Lower lobe of right lung (tissue), 2 donors: Measurements from ENCODE around the gene EMC10. TPM values are rescaled to one million over a fixed set of nuclear protein-coding genes. Genes with fewer than 3 reads are reported as not detected.

ENCODE experiments used
- ATAC-seq, 2 donors: fragments of 200-7000 bp; cut with Tn5 transposase; one replicate each; pipeline ENCODE4 v1.9.1; 2020 to 2022; ENCODE audit warnings: mild to moderate bottlenecking in 2 of 2, moderate library complexity in 2 of 2
- DNase-seq: peaks from one replicate; pipeline ENCODE4 v3.0.0-alpha.2; 2020
- H3K27ac ChIP-seq: fragments of 200-600 bp; one replicate; pipeline ENCODE4 v1.8.0; 2022
- H3K27me3 ChIP-seq: fragments of 200-600 bp; one replicate; pipeline ENCODE4 v1.8.0; 2022; ENCODE audit warnings: low read depth
- H3K36me3 ChIP-seq: fragments of 200-600 bp; one replicate; pipeline ENCODE4 v1.8.0; 2022; ENCODE audit warnings: mild to moderate bottlenecking
- H3K4me1 ChIP-seq: fragments of 200-600 bp; one replicate; pipeline ENCODE4 v1.8.0; 2022
- H3K4me3 ChIP-seq: fragments of 200-600 bp; one replicate; pipeline ENCODE4 v1.8.0; 2022; ENCODE audit warnings: mild to moderate bottlenecking
- H3K9me3 ChIP-seq: fragments of 200-600 bp; one replicate; pipeline ENCODE4 v1.8.0; 2022
- intact Hi-C: fragments of 100-400 bp; cut with DNase I; formaldehyde crosslinking; loops from one replicate; pipeline ENCODE4 v1.11.0; 2022
- total RNA-seq: library from RNA; stranded (reverse); fragmentation: NEBNext Ultra II Directional; extraction: Animal tissue kit (Norgen Biotek cat#: 25700); gene quantifications from one replicate; pipeline ENCODE4 v1.2.1, GENCODE V29; 2021
- TF ChIP-seq, protein P1 (sequence below): fragments of 200-600 bp; IDR thresholded peaks from one replicate; pipeline ENCODE4 v1.8.0; 2022; ENCODE audit warnings: antibody characterized with exemption, mild to moderate bottlenecking
- donor health status: DM: no; HTN: yes; CAD: no; lungs with severe emphysema.

EMC10 gene
- total RNA-seq, 1 donor from 2014 or later = 95.6 TPM

DNA sequence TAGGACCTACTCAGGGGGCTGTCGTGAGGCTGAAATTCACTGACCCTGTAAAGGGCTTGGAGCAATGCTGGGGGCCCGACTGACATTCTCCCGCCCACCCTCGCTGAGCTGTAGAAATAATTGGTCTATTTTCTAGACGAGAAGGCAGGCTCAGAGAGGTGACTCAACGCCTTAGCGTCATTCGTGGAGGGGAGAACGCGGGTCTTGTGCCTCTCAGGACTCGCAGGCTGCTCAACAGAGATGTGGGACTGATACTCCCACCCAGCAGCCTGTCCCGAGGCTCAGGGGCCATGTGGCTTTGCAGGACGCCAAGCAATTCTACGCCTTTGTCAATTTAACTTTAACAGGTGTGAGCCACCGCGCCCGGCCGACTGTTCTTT lies 61.0 kb downstream of the EMC10 start:
- H3K36me3 ChIP-seq = no peaks in the 10 kb centered on the region
- H3K27me3 ChIP-seq = peaks cover 12% of the 10 kb centered on the region
- TF ChIP-seq, protein P1, sequence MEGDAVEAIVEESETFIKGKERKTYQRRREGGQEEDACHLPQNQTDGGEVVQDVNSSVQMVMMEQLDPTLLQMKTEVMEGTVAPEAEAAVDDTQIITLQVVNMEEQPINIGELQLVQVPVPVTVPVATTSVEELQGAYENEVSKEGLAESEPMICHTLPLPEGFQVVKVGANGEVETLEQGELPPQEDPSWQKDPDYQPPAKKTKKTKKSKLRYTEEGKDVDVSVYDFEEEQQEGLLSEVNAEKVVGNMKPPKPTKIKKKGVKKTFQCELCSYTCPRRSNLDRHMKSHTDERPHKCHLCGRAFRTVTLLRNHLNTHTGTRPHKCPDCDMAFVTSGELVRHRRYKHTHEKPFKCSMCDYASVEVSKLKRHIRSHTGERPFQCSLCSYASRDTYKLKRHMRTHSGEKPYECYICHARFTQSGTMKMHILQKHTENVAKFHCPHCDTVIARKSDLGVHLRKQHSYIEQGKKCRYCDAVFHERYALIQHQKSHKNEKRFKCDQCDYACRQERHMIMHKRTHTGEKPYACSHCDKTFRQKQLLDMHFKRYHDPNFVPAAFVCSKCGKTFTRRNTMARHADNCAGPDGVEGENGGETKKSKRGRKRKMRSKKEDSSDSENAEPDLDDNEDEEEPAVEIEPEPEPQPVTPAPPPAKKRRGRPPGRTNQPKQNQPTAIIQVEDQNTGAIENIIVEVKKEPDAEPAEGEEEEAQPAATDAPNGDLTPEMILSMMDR = no peak
- no peak for DNase-seq
- H3K27ac ChIP-seq = no peak overlapping the region
- H3K9me3 ChIP-seq = no peaks in the 10 kb centered on the region
- no peak overlapping the region for H3K4me3 ChIP-seq
- ATAC-seq = no peak
- no peaks in the 10 kb centered on the region for H3K4me1 ChIP-seq
- intact Hi-C loops = no loop called here

GRCh38 chr19:50537769-50538230 lies 61.5 kb downstream of the EMC10 start:
- Histone ChIP-seq H3K4me1 (no peaks in the 10 kb centered on the region), H3K4me3 (no peak overlapping the region), H3K9me3 (no peaks in the 10 kb centered on the region), H3K27me3 (peaks cover 12% of the 10 kb centered on the region), H3K27ac (no peak overlapping the region), H3K36me3 (no peaks in the 10 kb centered on the region)
- DNase-seq (peak; percentile 86), ATAC-seq (peak; percentile 78 to 87)
- TF ChIP-seq, protein P1 = peak; percentile 77
- intact Hi-C loops = no loop called here

Other genes starting within 250 kb of the EMC10 start
- gene KCNC3, start 147.1 kb upstream of the EMC10 start, total RNA-seq = 11.1 TPM
- 1,633 TPM for gene NAPSA, start 110.9 kb upstream of the EMC10 start, total RNA-seq
- gene NR1H2, start 100.0 kb upstream of the EMC10 start, total RNA-seq = 100 TPM
- 35.1 TPM for gene POLD1, start 92.2 kb upstream of the EMC10 start, total RNA-seq
- gene SPIB, start 57.6 kb upstream of the EMC10 start, total RNA-seq = 0.12 TPM
- not detected for gene MYBPC2, start 43.6 kb upstream of the EMC10 start, total RNA-seq
- 2.2 TPM for gene GARIN5A, start 341 bp downstream of the EMC10 start, total RNA-seq
- 40.4 TPM for gene JOSD2, start 34.7 kb downstream of the EMC10 start, total RNA-seq
- gene ASPDH, start 37.4 kb downstream of the EMC10 start, total RNA-seq = not detected
- gene LRRC4B, start 91.9 kb downstream of the EMC10 start, total RNA-seq = 3.9 TPM
- gene SYT3, start 163.4 kb downstream of the EMC10 start, total RNA-seq = 1.2 TPM
- gene C19orf81, start 172.9 kb downstream of the EMC10 start, total RNA-seq = 5.2 TPM
- gene SHANK1, start 243.3 kb downstream of the EMC10 start, total RNA-seq = 0.71 TPM
- gene CLEC11A, start 246.9 kb downstream of the EMC10 start, total RNA-seq = 9.8 TPM